ENCODE data around the gene SF3A2. TPM values are rescaled to one million over a fixed set of nuclear protein-coding genes. Genes with fewer than 3 reads are reported as not detected.
"Not testable (repeated sequence)": the region's sequence is repeated elsewhere in the genome, so short reads cannot be mapped to it uniquely, and the experiment has no call there.

SF3A2 gene
- total RNA-seq, 2 donors from 2014 or later: 146 to 147 TPM

DNA sequence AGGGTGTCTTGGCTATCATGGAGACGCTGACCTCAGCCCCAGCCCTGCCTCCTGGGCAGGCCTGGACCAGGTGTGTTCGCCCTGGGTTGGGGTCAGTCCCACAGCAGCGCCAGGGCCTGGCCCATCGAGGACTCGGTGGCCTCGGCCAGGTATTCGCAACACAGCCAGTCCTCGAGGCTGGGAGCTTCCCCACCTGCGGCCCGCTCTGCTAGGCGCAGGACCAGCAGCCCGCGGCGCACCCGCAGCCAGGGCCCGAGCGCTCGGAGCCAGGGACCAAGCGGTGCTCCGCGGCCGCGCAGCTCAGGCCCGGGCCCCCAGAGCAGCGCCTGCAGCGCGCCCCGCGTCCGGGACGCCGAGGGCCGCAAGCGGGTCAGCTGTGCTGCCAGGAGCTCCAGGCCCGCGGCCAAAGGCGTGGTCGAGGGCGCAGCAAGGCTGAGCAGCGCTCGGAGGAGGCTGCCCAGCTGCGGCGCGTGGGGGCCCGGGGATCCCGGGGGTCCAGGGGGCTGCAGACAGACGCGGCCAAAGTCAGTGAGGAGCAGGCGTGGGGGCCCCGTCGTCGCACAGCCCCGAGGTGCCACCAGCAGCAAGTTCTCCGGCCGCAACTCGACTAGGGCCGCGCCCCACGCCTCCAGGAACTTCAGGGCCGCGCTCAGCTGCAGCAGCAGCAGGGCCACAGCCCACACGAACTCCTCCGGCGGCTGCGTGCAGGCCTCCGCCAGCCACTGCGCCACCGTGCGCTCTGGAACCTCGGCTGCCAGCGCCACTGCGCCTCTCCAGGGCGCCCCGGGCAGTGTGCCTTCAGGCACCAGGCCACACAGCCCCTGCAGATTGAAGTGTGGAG is 39.2 kb downstream of the SF3A2 start:
- no peaks in the 10 kb centered on the region for H3K27me3 Mint-ChIP-seq (ENCODE audit: low read depth)
- H3K9me3 Mint-ChIP-seq: no peaks in the 10 kb centered on the region
- H3K4me3 Mint-ChIP-seq: no peak overlapping the region
- peaks cover 11 to 13% of the 10 kb centered on the region in 2 donors for H3K36me3 Mint-ChIP-seq (ENCODE audit: insufficient read depth in 2 of 2)
- no peak overlapping the region for H3K27ac Mint-ChIP-seq
- DNase-seq: no peak
- peaks cover 31% of the 10 kb centered on the region for H3K4me1 Mint-ChIP-seq (ENCODE audit: low read depth)
- ATAC-seq (replicated peaks in 1 of 2): no peak

DNA sequence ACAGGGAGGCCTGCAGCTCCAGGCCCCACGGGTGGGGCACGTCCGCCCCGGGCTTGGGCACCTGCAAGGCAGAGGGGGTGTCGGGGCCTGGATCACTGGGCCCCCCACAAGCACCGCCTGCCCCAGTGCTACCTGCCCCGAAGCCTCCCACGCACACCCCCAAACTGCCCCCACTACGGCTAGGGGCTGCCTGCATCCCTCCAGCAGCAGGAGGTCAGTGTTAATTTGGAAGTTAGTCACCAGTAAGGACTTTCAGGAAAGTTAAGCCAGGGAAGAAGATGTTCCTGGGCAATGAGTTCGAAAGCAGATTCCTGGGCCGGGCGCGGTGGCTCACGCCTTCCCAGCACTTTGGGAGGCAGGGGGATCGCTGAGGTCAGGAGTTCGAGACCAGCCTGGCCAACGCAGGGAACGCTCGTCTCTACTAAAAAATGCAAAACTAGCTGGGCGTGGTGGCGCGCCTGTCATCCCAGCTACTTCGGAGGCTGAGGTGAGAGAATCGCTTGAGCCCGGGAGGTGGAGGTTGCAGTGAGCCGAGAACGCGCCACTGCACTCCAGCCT is 39.9 kb downstream of the SF3A2 start:
- H3K4me1 Mint-ChIP-seq (ENCODE audit: low read depth): peaks cover 29% of the 10 kb centered on the region
- ATAC-seq (replicated peaks in 1 of 2): no peak
- DNase-seq: no peak
- no peaks in the 10 kb centered on the region for H3K27me3 Mint-ChIP-seq (ENCODE audit: low read depth)
- H3K4me3 Mint-ChIP-seq: no peak overlapping the region
- H3K9me3 Mint-ChIP-seq: no peaks in the 10 kb centered on the region
- H3K36me3 Mint-ChIP-seq (ENCODE audit: insufficient read depth in 2 of 2): peaks cover 8 to 11% of the 10 kb centered on the region in 2 donors
- peak overlapping the region; percentile 50 for H3K27ac Mint-ChIP-seq

- Mint-ChIP-seq H3K4me3 (no peak overlapping the region), H3K9me3 (no peaks in the 10 kb centered on the region), H3K27ac (peak overlapping the region; percentile 61), H3K36me3 (ENCODE audit: insufficient read depth in 2 of 2) (peaks cover 4 to 6% of the 10 kb centered on the region in 2 donors), H3K27me3 (ENCODE audit: low read depth) (no peaks in the 10 kb centered on the region), H3K4me1 (ENCODE audit: low read depth) (peaks cover 28% of the 10 kb centered on the region)
- no peak for DNase-seq
- no peak for ATAC-seq (replicated peaks in 1 of 2)
Observed at GRCh38 chr19:2277138-2277537, 40.5 kb downstream of the SF3A2 start.

DNA sequence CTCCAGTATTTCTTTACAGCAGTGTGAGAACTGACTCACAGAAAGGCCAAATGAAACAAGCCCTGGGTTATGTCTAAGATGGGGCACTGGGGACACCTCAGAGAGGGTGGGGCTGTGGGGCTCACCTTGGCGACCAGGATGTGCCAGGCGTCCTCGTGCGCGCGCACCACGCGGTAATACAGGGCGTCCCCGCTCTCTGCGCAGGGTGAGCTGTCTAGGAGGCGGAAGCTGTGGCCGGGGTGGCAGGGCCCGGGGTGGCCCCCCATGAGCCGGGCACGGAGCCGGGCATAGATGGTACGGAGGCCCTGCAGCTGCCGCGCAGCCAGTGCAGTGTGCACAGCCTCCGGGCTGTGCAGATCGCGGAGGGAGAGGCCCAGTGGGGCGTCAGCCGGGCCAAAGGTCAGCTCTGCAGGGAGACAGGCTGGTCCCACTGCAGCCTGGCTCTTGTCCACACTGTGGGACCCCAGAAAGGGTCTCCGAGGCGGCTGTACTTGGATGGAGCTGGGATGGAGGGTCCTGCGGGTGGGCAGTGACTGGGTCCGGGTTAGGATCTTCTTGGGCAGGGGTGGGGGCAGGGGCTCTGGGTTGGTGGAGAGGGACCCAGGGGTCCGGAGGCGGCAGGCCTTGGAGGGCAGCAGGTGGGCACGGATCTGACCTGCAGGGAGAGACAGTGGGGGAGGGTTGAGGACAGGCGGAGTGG is 42.0 kb downstream of the SF3A2 start:
- peaks cover 2 to 5% of the 10 kb centered on the region in 2 donors for H3K36me3 Mint-ChIP-seq (ENCODE audit: insufficient read depth in 2 of 2)
- peaks cover 25% of the 10 kb centered on the region for H3K4me1 Mint-ChIP-seq (ENCODE audit: low read depth)
- ATAC-seq (replicated peaks in 1 of 2) (peak in 1 of 2 donors; percentile 12), DNase-seq (no peak)
- H3K9me3 Mint-ChIP-seq: no peaks in the 10 kb centered on the region
- H3K4me3 Mint-ChIP-seq: no peak overlapping the region
- H3K27ac Mint-ChIP-seq: peak overlapping the region; percentile 67
- peaks cover 7% of the 10 kb centered on the region for H3K27me3 Mint-ChIP-seq (ENCODE audit: low read depth)

- peaks cover 15% of the 10 kb centered on the region for H3K4me1 Mint-ChIP-seq (ENCODE audit: low read depth)
- peaks cover 7% of the 10 kb centered on the region for H3K27me3 Mint-ChIP-seq (ENCODE audit: low read depth)
- H3K4me3 Mint-ChIP-seq: no peak overlapping the region
- ATAC-seq (replicated peaks in 1 of 2) (no peak), DNase-seq (no peak)
- no peaks in the 10 kb centered on the region for H3K9me3 Mint-ChIP-seq
- H3K27ac Mint-ChIP-seq: no peak overlapping the region
- no peaks in the 10 kb centered on the region for H3K36me3 Mint-ChIP-seq (ENCODE audit: insufficient read depth in 2 of 2)
Observed at GRCh38 chr19:2280633-2281264, 44.1 kb downstream of the SF3A2 start.

DNA sequence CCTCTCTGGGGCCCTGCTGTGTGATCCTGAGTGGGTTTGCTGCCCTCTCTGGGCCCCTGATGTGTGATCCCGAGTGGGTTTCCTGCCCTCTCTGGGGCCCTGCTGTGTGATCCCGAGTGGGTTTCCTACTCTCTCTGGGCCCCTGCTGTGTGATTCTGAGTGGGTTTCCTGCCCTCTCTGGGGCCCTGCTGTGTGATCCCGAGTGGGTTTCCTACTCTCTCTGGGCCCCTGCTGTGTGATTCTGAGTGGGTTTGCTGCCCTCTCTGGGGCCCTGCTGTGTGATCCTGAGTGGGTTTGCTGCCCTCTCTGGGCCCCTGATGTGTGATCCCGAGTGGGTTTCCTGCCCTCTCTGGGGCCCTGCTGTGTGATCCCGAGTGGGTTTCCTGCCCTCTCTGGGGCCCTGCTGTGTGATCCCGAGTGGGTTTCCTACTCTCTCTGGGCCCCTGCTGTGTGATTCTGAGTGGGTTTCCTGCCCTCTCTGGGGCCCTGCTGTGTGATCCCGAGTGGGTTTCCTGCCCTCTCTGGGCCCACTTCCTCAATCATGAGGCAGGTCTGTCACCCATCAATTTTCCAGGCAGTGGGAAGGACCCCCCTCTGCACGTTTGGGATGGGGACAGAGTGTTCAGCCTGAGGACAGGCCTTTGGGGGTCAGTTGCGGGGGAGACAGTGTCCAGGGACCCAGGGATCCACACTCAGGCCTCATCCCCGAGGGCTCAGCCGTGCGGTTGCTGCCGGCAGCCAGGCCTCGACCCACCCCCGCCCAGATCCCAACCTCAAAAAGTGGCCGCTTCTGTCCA is 44.8 kb downstream of the SF3A2 start:
- not testable (repeated sequence) for H3K36me3 Mint-ChIP-seq (ENCODE audit: insufficient read depth in 2 of 2); H3K27me3 Mint-ChIP-seq (ENCODE audit: low read depth); H3K9me3 Mint-ChIP-seq; DNase-seq; H3K27ac Mint-ChIP-seq
- ATAC-seq (replicated peaks in 1 of 2): peak in 1 of 2 donors; percentile 2
- H3K4me1 Mint-ChIP-seq (ENCODE audit: low read depth): peaks cover 15% of the 10 kb centered on the region
- H3K4me3 Mint-ChIP-seq: peak overlapping the region; percentile 51

DNA sequence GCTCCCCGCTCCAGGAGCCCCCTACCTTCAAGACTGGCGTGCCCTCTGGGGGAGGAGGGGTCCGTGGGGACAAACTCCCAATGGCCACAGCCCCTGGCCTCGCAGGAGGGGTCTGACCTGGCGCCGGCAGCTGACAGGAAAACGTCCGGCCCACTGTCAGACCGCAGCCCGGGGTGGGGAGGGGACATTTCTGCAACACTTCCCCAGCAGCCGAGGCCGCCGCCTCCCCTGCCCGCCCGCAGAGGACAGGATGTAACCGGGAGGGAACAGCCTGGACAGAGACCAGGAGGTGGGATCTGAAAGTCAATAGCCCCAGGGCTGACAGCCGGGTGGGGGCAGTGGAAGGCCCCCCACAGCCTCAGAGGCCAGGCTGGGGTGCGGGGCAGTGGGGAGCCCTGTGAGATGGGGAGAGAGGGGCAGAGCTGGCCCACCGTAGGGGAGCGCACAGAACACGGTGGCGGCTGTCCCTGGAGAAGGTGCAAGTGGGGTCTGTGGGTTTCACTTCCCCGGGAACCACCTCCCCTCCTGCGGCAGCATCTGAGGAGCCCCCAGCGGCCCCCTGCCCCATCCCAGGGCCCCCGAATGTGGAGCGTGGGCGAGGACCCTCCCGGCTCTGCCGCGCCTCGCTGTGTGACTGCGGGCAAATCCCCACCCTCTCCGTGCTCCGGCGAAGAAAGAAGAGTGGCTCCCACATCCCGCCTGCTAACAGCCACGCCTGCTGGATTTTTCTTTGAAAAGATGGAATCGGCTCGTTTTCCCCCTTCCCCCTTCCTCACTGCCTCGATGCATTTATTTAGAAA is 45.6 kb downstream of the SF3A2 start, which contains the start of gene PEAK3:
Gene PEAK3, minus strand, starts transcription at position 114 of the 800 bp plus-strand sequence. CDS start 1,244 bp downstream, outside the sequence.
- H3K4me3 Mint-ChIP-seq: peak within 1 kb of the TSS; percentile 65 to 69
- H3K36me3 Mint-ChIP-seq (ENCODE audit: insufficient read depth in 2 of 2): no peaks in the 10 kb centered on the region
- peaks cover 7% of the 10 kb centered on the region for H3K27me3 Mint-ChIP-seq (ENCODE audit: low read depth)
- no peak within 1 kb of the TSS for H3K27ac Mint-ChIP-seq
- no peaks in the 10 kb centered on the region for H3K9me3 Mint-ChIP-seq
- H3K4me1 Mint-ChIP-seq (ENCODE audit: low read depth): peaks cover 15% of the 10 kb centered on the region
- DNase-seq (peak in 1 of 2 donors; percentile 54), ATAC-seq (replicated peaks in 1 of 2) (peak; percentile 26 to 48)

GRCh38 chr19:2282862-2283237 is 46.2 kb downstream of the SF3A2 start:
- H3K4me3 Mint-ChIP-seq: peak overlapping the region; percentile 65 to 69
- peaks cover 15% of the 10 kb centered on the region for H3K4me1 Mint-ChIP-seq (ENCODE audit: low read depth)
- no peak overlapping the region for H3K27ac Mint-ChIP-seq
- peaks cover 7% of the 10 kb centered on the region for H3K27me3 Mint-ChIP-seq (ENCODE audit: low read depth)
- no peaks in the 10 kb centered on the region for H3K9me3 Mint-ChIP-seq
- ATAC-seq (replicated peaks in 1 of 2) (no peak), DNase-seq (no peak)
- H3K36me3 Mint-ChIP-seq (ENCODE audit: insufficient read depth in 2 of 2): no peaks in the 10 kb centered on the region

- Mint-ChIP-seq H3K36me3 (ENCODE audit: insufficient read depth in 2 of 2) (peaks cover 0 to 3% of the 10 kb centered on the region in 2 donors), H3K27me3 (ENCODE audit: low read depth) (peaks cover 16% of the 10 kb centered on the region), H3K4me1 (ENCODE audit: low read depth) (peaks cover 20% of the 10 kb centered on the region), H3K4me3 (no peak overlapping the region), H3K27ac (no peak overlapping the region), H3K9me3 (no peaks in the 10 kb centered on the region)
- ATAC-seq (replicated peaks in 1 of 2) (no peak), DNase-seq (no peak)
Observed at GRCh38 chr19:2283835-2284507, 47.3 kb downstream of the SF3A2 start.

GRCh38 chr19:2286402-2287140 is 49.9 kb downstream of the SF3A2 start:
- DNase-seq: no peak
- Mint-ChIP-seq H3K4me3 (no peak overlapping the region), H3K36me3 (ENCODE audit: insufficient read depth in 2 of 2) (peaks cover 3 to 4% of the 10 kb centered on the region in 2 donors)

More at GRCh38 chr19:2286402-2287140, 49.9 kb downstream of the SF3A2 start:
- H3K9me3 Mint-ChIP-seq: no peaks in the 10 kb centered on the region
- peaks cover 30% of the 10 kb centered on the region for H3K4me1 Mint-ChIP-seq (ENCODE audit: low read depth)
- H3K27me3 Mint-ChIP-seq (ENCODE audit: low read depth): peaks cover 23% of the 10 kb centered on the region
- no peak overlapping the region for H3K27ac Mint-ChIP-seq
- no peak for ATAC-seq (replicated peaks in 1 of 2)

Data from activated T-cell treated with anti-CD3 and anti-CD28 coated beads, Interleukin-2, amount 50 U/mL, for 72 hours (primary cell).